HG03520 (cell line): Measurements from ENCODE around the gene TACC2.

ENCODE experiments used
- ATAC-seq: cut with Tn5 transposase; IDR thresholded peaks from one replicate; pipeline ENCODE4 v1.9.1; 2021; ENCODE audit warnings: mild to moderate bottlenecking, moderate library complexity; ENCODE audit not compliant: unreplicated experiment

TACC2 gene

GRCh38 chr10:122162671-122163173, 173.8 kb downstream of the TACC2 start:
- no peak for ATAC-seq

GRCh38 chr10:122163174-122164022, 174.4 kb downstream of the TACC2 start:
- ATAC-seq: no peak

- no peak for ATAC-seq
These were observed 175.1 kb downstream of the TACC2 start for GRCh38 chr10:122164023-122164601.

GRCh38 chr10:122164815-122165483, 176.0 kb downstream of the TACC2 start:
- ATAC-seq: no peak

GRCh38 chr10:122165484-122166276, 176.7 kb downstream of the TACC2 start:
- ATAC-seq: no peak

- ATAC-seq: no peak
These were observed 179.1 kb downstream of the TACC2 start for GRCh38 chr10:122168101-122168500.

GRCh38 chr10:122168598-122169394, 179.8 kb downstream of the TACC2 start:
- no peak for ATAC-seq

GRCh38 chr10:122170802-122171201, 181.8 kb downstream of the TACC2 start:
- no peak for ATAC-seq

- no peak for ATAC-seq
These were observed 182.5 kb downstream of the TACC2 start for GRCh38 chr10:122171302-122172075.

GRCh38 chr10:122172361-122173008, 183.5 kb downstream of the TACC2 start:
- ATAC-seq: no peak

- no peak for ATAC-seq
These were observed 184.4 kb downstream of the TACC2 start for GRCh38 chr10:122173337-122173736.

- no peak for ATAC-seq
These were observed 184.9 kb downstream of the TACC2 start for GRCh38 chr10:122173766-122174435.

- no peak for ATAC-seq
These were observed 187.6 kb downstream of the TACC2 start for GRCh38 chr10:122176232-122177213.

GRCh38 chr10:122178655-122179054, 189.7 kb downstream of the TACC2 start:
- no peak for ATAC-seq

GRCh38 chr10:122181041-122181732, 192.2 kb downstream of the TACC2 start:
- ATAC-seq: no peak

GRCh38 chr10:122181876-122182275, 192.9 kb downstream of the TACC2 start:
- no peak for ATAC-seq
